Renal cortical epithelial cell (primary cell): ENCODE measurements around the gene LGSN. TPM values are rescaled to one million over a fixed set of nuclear protein-coding genes. Genes with fewer than 3 reads are reported as not detected.
"Not testable (repeated sequence)": the region's sequence is repeated elsewhere in the genome, so short reads cannot be mapped to it uniquely, and the experiment has no call there.

Experiments
- DNase-seq: peaks from one replicate; pipeline ENCODE4 v3.0.0-alpha.2; 2011; ENCODE audit warnings: low read depth
- total RNA-seq: library from RNA; depleted of rRNA; stranded (reverse); fragments of >200 nt; gene quantifications from 2 replicates; pipeline ENCODE4 v1.2.3, GENCODE V29; 2014

LGSN gene
- total RNA-seq, 1 donor from 2014 or later = 0.10 TPM

DNA sequence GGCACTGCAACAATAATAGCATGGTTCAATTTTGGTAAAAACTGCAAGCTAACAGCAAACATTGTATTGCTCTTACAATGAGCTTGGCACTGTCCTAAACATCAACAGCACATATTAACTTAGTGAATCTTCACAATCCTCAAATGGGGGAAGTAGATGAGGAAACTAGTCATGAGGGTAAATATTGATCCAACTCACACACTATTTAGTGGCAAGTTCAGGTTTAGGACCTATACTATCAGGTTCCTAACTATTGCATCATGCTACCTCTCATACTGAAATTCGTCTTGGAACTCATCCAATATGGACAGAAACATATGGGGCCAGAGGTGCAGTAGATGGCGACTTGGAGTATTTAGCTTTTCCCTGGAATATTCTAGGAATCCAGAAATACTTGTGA, 74.4 kb downstream of the LGSN start:
- no peak for DNase-seq

DNA sequence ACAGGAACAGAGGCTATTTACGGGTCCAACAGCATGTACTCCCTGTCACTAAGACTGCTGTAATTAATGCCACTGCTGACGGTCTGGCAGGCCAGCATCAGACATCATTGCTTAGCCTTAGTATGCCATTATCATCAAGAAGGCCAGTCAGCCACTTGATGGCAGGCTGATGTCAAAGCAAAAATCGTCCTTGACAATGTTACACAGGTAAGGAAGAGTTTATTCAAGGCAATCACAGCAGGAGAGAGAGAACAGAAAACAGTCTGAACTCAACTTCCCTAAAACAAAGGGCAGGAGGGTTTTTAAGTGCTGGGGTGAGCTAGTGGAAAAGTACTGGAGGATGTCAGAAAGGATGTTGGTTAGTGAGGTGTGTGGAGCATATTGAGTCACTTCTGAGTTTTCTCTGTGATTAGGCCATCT, 83.4 kb downstream of the LGSN start:
- peak; percentile 6 for DNase-seq

DNA sequence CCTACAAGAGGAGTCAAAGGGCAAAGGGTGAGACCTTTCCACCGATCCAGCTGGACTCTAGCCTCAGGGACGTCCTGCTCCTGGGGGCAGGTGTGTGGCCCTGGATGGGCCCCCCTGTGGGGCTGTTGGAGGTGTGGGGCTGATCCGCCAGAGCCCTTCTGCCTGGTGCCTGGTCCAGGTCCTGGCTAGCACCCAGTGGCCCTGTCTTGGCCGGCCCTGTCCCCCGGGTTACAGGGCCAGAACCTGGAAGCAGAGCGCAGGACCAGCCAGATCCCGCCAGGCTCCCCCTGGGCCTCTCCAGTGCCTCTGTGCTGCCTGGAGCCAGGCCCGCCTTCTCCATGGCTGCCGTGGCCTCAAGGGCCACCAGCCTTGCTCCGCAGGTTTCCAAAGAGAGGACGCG, 89.3 kb downstream of the LGSN start:
- DNase-seq = not testable (repeated sequence)

DNA sequence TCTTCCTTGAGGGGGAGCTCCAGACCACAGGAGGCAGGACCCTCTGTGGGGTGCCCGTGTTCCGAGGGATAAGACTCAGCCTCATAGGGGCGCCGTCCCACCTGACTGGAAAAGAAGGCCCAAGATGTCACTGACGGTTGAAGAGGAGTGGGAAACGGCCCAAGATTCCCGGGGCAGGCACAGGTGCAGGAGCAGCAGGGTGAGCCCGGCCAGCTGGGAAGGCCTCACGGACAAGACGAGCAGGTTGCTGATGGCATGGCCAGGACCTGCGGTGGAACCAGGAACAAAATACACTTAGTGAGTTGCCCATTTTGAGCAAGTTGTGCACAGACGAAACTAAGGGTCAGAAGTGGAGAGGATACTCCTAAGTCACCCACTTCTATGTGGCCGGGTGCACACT, 89.8 kb downstream of the LGSN start:
- DNase-seq = not testable (repeated sequence)

DNA sequence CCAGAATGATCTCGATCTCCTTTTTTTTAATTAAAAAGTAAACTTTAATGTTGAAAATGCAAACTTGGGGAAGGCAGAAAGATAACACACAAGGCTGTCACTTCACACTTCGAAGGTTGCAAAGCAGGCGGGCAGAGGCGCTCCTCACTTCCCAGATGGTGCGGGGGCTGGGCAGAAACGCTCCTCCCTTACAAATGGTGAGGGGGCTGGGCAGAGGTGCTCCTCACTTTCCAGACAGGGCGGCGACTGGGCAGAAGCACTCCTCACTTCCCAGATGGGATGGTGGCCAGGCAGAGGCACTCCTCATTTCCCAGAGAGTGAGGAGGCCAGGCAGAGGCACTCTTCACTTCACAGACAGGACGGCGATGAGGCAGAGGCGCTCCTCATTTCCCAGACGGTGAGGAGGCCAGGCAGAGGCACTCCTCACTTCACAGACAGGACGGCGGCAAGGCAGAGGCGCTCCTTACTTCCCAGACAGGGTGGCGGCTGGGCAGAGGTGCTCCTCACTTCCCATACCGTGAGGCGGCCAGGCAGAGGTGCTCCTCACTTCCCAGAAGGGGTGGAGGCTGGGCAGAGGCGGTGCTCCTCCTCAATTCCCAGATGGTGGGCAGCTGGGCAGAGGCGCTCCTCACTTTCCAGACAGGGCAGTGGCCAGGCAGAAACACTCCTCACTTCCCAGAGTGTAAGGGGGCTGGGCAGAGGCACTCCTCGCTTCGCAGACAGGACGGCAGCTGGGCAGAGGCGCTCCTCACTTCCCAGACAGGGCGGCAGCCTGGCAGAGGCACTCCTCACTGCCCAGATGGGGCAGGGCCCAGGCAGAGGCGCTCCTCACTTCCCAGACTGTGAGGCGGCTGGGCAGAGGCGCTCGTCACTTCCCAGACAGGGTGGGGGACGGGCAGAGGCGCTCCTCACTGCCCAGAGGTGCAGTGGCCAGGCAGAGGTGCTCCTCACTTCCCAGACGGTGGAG, 91.6 kb downstream of the LGSN start:
- DNase-seq = not testable (repeated sequence)

DNA sequence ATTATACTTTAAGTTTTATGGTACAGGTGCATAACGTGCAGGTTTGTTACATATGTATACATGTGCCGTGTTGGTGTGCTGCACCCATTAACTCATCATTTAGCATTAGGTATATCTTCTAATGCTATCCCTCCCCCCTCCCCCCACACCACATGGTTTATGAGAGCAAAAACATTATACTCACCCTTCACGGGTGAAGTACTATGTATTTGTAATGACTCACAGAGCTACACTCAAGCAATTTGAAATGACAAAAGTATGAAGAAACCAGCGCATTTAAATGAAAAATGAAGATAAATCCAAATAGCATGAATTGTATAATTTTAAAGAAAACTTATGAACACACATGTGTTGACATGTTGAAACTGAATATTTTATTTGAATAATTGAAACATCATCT, 93.8 kb downstream of the LGSN start:
- peak; percentile 40 for DNase-seq

Other genes starting within 250 kb of the LGSN start
- 0.10 and 0.17 TPM in 2 replicates for gene FKBP1C, start 108.5 kb downstream of the LGSN start, total RNA-seq